Measurements from ENCODE around the gene TP73.

DNA sequence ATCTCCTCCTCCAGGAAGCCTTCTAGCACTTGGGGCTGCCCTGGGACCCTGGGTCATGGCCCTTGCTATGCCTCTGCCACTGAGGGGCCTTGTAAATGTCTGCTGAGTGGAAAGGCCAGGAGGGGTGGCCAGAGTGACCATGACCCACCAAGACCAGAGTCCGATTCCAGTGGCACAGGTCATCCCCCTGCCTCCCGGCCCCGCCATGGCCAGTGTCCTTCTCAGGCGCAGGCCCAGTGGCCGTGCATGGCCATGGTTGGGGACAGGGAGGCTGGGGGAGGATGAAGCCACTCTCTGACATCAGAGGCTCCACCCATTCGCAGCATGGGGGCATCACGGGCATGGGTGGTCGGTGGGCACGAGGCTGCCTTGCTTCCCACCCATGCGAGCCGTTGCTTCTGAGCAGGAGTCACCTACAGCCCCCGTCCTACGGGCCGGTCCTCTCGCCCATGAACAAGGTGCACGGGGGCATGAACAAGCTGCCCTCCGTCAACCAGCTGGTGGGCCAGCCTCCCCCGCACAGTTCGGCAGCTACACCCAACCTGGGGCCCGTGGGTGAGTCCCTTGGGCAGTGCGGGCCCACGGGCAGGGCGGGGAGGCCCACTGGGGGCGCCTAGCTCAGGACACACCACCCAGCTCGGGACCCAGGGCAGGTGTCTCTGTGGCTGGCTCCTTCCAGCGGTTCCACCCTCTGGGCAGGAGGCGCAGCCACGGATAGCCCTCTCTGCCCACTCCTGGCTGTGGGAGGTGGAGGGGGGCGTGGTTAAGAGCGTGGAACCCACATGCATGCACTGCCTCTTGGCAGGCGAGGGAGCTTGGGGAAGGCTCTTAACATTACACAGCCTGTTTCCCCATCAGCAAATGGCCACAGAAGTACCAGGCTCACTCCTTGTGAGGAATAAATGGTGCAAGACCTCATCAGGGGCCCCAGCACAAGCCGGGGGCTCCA lies 77.6 kb downstream of the TP73 start:
- TF ChIP-seq CTCF (IDR thresholded peaks at IDR 0.05) (no peak), POLR2A (IDR thresholded peaks at IDR 0.05) (no peak)

Measured in heart left ventricle (tissue), 13 donors.